ENCODE results near the gene MOB3C. TPM values are rescaled to one million over a fixed set of nuclear protein-coding genes. Genes with fewer than 3 reads are reported as not detected.

MOB3C gene
- total RNA-seq, 1 donor from 2014 or later = 5.8 TPM

- H3K4me3 ChIP-seq (ENCODE audit: low read depth, low read length) = no peak overlapping the region
- DNase-seq (ENCODE audit: low read depth) = no peak
- TF ChIP-seq CTCF (conservative IDR thresholded peaks at IDR 0.05; ENCODE audit: low read depth, low read length) = no peak
Observed at GRCh38 chr1:46619656-46620258, 3.1 kb upstream of the MOB3C start.

- no peak for DNase-seq (ENCODE audit: low read depth)
- no peak overlapping the region for H3K4me3 ChIP-seq (ENCODE audit: low read depth, low read length)
- no peak for TF ChIP-seq CTCF (conservative IDR thresholded peaks at IDR 0.05; ENCODE audit: low read depth, low read length)
Observed at GRCh38 chr1:46618754-46619415, 2.3 kb upstream of the MOB3C start.

DNA sequence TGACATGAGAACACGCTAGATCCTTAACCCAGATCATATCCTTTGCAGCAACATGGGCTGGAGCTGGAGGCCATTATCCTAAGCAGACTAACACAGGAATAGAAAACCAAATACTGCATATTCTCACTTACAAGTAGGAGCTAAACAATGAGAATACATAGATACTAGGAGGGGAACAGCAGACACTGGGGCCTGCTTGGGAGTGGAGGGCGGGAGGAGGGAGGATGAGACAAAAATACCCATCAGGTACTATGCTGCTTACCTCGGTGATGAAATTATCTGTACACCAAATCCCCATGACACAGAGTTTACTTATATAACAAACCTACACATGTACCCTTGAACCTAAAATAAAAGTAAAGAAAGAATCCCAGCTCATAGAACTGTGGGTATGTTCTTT, 1.2 kb upstream of the MOB3C start:
- H3K4me3 ChIP-seq (ENCODE audit: low read depth, low read length) = no peak overlapping the region
- no peak for DNase-seq (ENCODE audit: low read depth)
- no peak for TF ChIP-seq CTCF (conservative IDR thresholded peaks at IDR 0.05; ENCODE audit: low read depth, low read length)

DNA sequence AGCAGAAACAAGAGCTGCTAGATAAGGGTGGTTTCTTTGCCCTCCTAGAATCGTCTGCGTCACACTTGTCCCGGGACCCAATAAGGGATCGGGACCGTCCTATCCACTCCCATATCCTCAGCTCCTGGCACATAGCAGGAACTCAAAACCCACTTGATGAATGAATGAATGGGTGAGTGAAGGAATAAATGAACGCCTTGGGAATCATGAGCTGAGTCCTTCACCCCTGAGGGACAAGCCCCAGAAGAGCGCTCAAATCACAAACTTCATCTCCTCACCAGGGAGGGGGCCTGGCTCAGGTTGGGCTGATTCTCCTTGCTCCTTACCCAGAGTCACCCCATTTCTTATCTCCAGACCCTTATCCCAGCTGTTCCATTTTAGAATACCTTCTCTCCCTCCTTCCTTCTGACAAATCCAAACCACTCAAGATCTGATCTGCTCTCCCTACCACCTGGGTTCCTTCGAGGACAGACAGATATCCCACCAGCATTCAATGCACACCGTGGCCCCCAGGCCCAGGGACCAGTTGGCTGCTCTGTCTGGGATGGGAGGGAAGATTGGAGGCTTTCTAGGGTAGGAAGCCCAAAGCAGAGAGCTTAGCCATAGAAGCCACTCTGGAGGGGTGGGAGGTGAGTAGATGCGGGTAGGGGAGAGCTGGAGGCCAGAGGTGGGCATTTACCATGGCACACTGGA, 643 bp upstream of the MOB3C start:
- DNase-seq (ENCODE audit: low read depth) = no peak
- H3K4me3 ChIP-seq (ENCODE audit: low read depth, low read length) = peak overlapping the region; percentile 73
- no peak for TF ChIP-seq CTCF (conservative IDR thresholded peaks at IDR 0.05; ENCODE audit: low read depth, low read length)

- DNase-seq (ENCODE audit: low read depth) = no peak
- no peak for TF ChIP-seq CTCF (conservative IDR thresholded peaks at IDR 0.05; ENCODE audit: low read depth, low read length)
- H3K4me3 ChIP-seq (ENCODE audit: low read depth, low read length) = peak overlapping the region; percentile 73
Observed at GRCh38 chr1:46615735-46616134, 876 bp downstream of the MOB3C start.

DNA sequence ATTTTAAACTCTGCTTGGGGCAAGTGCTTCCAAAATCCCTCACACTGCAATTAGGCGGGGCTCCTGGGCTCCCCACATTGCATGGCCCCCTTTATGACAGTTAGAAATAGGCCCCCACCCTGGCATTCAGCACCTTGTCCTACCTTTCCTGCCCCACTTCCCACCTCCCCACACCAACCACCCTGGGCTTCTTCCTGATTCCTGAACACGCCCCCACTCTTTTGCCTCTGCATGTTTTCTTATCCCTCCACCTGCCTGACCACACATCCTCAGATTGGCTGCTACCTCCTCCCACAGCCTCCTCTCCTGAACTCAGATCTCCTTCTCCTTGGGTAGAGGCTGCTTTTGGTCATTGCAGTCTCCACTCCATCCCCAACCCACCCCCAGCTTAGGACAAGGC, 1.5 kb downstream of the MOB3C start:
- no peak overlapping the region for H3K4me3 ChIP-seq (ENCODE audit: low read depth, low read length)
- DNase-seq (ENCODE audit: low read depth) = no peak
- TF ChIP-seq CTCF (conservative IDR thresholded peaks at IDR 0.05; ENCODE audit: low read depth, low read length) = no peak
